GM18867 (cell line): ENCODE data around the gene TBCE.

Source experiments
- ATAC-seq: cut with Tn5 transposase; IDR thresholded peaks from one replicate; pipeline ENCODE4 v1.9.1; 2021; ENCODE audit warnings: mild to moderate bottlenecking, moderate library complexity; ENCODE audit not compliant: unreplicated experiment

TBCE gene, protein sequence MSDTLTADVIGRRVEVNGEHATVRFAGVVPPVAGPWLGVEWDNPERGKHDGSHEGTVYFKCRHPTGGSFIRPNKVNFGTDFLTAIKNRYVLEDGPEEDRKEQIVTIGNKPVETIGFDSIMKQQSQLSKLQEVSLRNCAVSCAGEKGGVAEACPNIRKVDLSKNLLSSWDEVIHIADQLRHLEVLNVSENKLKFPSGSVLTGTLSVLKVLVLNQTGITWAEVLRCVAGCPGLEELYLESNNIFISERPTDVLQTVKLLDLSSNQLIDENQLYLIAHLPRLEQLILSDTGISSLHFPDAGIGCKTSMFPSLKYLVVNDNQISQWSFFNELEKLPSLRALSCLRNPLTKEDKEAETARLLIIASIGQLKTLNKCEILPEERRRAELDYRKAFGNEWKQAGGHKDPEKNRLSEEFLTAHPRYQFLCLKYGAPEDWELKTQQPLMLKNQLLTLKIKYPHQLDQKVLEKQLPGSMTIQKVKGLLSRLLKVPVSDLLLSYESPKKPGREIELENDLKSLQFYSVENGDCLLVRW

DNA sequence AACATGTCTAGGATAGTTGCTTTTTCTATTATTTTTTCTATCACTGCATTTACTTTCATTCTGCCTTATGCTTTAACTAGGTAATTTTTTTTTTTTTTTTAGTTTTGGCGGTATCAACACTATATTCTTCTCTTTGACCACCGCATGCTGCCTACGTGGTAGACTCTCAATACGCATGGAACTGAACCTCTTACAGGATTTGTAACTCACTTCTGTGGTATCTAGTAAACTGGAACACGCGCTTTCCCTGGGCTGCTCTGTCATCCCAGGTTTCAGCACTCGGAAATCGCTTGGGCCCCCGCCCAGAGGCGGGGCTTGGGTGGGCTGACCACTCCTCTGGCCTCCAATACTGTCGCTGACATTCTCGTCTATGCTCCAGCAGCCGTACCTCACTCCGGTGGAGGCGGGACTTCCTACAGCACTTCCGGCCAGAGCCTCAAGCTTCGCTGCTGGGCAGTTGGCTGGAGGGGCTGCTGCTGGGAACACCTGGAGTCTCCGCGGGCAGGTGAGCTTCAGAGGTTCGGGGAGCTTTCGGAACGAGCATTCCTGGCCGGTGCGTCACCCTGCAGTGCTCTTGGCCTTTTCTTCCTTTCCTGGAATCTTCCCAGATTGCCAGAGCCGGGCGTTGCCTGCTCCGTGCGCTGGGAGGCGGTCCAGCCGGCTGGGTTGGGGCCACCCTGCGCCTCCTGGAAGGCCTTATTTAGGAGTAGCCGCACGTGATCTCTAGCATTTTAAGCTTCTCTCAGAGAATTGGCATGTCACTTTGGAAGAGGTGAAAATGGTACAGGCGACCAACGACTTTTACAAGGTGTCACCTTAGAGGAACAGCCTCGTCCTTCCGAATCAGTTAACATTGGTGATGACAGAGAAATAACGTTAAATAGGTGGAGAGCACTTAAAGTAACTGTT, at the start of gene TBCE:
Gene TBCE (plus strand): TSS at position 428 of the 909 bp plus-strand sequence. CDS start 12,623 bp downstream, outside the sequence.
- peak; percentile 100 for ATAC-seq

DNA sequence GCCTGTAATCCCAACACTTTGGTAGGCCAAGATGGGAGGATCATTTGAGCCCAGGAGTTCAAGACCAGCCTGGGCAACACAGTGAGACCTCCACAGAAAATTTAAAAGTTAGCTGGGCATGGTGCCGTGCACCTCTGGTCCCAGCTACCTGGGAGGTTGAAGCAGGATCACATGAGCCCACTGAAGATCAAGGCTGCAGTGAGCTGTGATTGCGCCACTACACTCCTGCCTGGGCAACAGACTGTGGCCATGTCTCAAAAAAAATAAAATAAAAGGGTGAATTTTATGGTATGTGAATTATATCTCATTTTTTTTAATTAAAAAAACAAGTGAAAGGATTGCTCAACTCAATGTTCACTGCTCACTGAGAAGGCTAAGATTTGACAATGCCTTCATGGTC, 48.0 kb upstream of the TBCE start:
- ATAC-seq, result no peak

DNA sequence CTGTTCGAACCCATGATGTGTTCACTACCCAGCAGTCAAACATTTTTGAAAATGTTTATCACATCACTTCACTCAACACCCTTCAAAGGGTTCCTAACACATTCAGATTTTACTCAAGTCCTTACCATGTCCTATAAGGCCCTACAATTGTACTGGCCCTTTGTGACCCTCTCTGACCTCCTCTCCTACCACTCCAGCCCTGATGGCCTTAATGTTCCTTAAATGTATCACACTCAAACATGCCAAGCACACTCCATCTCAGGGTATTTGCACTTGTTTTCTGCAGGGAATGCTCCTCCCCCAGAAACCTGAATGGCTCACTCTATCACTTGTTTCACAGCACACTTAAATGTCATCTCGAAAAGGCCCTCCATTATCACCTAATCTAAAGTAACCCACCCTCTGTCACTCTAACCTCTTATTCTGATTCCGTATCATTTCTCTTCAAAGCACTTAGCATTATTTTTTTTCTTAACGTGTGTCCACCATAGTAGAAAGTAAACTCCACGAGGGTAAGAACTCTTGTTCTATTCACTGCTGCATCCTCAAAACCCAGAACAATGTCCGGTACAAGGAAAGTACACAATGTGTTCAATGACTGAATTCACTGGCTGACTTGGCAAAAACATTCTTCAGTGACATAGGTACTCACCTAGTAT, 46.6 kb upstream of the TBCE start:
- ATAC-seq, result no peak

DNA sequence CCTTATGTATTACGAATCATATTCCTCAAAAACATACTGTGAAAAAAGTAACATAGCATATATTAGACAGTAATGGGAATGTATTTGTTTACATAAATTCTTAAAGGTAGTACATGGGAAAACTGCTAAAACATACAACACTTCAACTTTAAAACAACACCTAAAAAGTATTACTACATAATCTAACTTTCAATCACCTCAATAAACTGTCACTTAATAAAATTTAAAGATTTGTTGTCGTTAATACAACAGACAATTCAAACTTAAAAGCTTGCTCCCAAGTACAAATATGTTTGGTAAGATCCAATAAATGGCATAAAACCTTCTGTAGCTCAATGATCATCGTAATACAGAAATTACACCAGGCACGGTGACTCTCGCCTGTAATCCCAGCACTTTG, 42.9 kb upstream of the TBCE start:
- no peak for ATAC-seq

DNA sequence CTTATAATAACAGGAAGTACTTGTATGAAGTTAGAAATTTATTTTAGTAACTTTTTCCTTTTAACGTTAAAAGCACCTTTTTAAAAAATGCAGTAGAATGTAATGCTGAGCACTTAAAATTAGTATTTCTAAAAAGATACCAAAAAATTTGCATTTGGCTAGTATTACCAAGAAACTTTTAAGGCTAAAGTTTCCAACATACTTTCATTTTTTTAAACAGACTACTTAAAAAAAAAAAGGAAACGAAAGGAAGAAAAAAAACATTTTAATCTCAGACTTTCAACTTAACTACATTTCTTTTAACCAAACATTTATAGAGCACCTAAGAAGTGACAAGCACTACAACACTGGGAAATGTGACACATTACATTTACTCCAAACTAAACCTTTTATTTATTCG, 42.1 kb upstream of the TBCE start:
- no peak for ATAC-seq

DNA sequence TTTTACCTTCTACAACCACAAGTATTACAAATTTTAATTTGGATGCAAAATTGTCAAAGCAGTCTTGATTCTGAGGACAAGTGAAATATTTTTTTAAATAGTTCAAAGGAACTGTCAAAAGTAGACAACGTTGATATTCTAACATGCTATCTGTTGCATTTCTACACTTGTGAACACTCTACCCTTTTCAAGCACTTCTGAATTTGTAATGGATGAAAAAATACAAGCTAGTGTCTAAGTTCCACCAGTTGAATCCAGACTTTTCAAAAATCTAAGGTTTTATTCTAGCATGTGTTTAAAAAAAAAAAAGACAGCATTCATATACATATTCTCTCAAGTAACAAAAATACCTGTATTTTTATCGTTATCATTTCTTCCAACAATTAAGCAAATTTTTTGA, 41.4 kb upstream of the TBCE start:
- ATAC-seq, result no peak

DNA sequence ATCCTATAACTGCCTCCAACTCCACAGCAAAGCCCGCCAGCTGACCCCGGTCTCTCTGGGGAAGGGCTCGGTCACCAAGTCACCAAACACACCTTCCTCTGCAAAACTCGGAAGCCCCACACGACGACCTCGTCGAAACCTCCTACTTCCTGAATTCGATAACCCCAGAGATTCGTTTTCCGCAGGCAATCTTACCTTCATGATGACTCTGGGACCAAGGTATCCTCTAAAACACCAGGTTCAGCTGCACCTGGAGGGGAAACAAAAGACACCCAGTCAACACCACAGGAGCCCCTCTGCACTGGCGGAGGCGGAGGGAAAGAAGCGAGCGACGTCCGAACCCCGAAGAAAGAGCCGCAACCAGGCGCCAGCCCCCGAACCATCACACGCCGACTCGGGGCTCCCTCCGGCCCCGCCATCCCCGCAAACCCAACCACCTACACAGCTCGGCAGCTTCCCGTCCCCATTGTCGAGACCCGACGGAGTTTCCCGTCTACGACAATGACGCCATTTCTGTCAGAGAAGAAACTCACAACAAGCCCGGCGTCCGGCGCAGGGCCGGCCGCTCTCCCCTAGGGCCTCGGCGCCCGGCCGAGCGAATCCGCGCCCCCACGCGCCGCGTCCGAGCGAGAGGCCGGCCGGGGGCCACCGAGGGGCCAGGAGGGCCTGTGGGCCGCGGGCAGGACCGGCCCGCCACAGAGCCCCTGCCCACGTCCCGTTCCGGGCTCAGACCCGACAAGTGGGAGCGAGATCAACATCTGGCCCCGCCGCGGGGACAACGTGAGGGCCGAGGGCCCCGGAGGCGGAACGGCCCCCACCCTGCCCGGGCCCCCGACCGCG, 40.3 kb upstream of the TBCE start:
- ATAC-seq, result peak; percentile 17

DNA sequence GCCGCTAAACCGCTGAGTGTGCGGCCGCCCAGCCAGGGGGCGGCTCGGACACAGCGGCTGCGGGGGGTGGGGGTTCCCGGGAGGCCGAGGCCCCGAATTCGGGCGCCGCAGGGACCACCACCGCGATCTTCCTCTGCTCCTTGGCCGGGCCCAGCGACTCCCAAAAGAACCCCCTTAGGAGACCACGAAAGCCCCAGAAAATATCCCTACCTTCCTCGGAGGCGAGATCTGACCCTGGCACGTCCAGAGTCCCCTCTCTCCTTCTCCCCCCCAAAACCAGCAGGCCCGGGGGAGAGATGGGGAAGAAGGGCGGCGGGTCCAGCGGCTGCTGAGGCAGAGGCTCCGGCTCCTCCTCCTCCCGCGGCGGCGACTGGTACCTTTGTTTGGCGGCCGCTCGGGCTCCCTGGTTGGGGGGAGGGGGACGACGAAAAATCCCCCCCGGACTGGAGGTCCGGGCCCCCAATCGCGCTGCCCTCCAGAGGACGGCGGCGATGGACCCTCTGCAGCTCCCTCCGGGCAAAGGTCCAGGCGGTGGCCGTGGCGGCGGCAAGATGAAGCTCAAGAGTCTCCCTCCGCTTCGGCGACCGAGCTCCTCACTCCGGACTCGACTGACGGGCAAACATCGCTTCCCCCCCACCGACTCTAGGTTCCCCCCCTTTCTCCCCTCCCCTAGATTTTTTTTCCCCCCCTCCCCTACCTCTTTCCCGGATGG, 39.5 kb upstream of the TBCE start, which contains the start of gene ARID4B:
Gene ARID4B (minus strand): TSS at position 621 of the 712 bp plus-strand sequence. CDS start 1,260 bp downstream, outside the sequence.
- ATAC-seq, result peak; percentile 11

DNA sequence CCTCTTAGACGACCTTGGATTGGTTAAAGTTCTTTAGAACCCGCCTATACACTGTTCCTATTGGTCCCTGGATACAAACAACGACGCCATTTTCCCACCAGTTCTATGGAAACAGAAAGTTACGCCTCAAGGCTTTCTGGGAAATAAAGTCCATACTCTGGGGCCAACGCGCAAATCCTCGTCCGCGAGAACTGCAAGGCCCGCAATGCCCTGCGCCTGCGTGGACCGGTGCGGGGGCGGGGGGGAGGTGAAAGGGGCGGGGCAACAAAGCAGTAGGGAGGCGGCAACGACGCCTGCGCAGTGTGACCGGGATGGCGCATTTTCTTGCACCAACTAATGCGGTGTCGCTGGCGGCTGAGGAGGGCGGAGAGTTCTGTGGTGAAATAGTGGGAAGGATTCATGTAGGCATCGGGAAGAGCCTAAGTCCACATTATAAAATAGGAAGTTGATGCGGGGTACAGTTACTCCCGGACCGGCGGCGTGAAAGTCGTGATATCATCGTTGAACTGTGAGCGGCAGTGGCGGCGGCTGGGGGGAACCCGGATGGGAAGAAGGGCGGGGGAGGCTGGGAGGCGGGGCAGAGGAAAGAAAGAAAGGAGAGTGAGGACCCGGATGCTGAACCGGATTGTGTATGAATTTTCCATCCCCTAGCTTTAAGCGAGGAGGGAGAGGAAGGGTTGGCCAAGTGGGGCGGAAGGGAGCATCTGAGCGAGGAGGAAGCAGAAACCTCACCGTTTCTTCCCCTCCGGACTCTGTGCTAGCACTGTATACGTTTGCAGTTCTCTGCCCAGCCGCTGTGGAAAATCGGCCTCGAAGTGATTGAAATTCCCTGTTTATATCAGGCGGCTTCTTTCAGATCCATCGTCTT, 38.7 kb upstream of the TBCE start, which contains the start of gene GGPS1:
Gene GGPS1 (plus strand): TSS at position 300 of the 868 bp plus-strand sequence. CDS start 6,695 bp downstream, outside the sequence.
- ATAC-seq, result peak; percentile 66

DNA sequence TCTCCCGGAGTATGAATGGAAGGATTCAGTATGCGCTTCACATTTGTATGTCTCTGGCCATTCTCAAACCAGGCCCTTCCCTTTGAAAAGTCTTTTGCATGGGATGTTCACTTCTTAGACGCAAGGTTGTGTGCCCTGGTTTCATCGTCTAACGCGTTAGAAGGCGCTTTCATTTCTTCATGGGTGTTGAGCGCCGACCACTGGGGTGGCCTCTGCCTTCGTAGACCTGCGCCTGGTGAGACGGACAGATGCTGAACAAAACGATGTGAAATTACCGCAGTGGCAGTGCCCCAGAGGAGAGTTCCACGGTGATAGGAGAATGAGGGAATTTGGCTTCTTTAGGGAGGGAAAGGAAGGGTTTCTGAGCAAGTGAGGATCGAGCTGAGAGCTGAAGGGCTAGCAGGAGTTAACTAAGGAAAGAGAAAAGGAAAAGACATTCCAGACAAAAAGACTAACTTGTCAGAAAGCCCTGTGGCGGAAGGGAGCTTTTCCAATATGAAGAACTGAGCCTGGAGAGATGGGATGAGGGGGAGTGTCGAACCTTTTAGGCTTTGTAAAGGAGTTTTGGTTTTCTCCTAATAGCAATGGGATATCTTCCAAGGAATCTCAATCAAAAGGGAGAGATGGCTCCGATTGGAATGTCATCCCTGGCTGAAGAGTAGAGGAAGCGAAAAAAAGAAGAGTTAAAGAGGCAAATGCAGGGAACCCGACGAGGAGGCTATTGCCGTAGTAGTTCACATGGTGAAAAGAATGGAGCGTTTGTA, 37.9 kb upstream of the TBCE start:
- peak; percentile 22 for ATAC-seq

DNA sequence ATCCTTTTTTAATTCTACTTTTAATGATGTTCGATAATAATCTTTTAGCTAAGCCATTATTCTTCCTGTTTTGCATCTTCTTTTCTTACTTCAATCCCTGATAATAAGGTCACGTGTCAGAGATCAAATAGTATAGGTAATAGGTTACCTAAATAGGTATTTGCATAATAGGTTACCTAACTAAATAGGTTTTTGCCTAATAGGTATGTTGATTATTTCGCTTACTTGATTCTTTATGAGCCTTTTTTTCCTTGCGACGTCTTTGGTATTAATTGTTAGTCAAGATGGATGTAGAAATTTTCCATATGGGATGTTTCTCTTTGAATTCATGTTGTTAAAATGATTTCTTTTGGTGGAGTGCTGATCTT, 36.3 kb upstream of the TBCE start:
- no peak for ATAC-seq

DNA sequence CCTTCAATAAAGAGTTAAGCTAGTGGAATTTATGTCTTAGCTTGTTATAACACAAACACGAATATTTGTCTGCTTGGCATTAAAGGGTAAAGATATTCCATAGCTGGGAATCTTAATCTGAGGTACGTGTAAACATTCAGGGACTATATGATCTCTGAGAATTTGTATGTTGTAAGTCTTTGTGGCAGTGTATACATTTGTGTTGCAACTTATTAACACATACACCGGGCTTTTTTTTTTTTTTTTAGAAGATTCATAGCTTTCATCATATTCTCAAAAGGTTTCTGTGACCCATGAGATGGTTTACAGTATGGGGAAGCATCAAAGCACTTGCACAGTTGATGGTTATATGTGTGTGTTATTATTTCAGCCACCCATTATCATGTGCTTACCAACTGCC, 35.8 kb upstream of the TBCE start:
- no peak for ATAC-seq

DNA sequence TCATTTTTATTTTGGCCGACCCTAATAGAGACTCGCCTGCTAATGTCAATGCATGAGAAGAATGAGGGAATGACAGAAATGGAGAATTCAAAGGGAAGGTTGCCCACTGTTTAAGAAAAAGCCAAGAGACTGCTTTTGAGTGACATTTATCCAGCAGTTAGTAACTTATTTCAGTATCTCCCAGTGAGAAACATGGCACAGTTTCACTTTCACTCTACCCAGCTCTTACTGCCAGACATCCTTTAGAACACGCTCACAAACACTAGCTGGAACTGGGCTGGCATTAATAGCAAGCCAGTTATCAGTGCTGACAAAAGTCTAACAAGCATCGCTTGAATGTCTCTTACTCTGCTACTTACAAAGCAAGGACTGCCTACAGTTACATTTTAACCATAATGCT, 30.3 kb upstream of the TBCE start:
- ATAC-seq, result no peak

DNA sequence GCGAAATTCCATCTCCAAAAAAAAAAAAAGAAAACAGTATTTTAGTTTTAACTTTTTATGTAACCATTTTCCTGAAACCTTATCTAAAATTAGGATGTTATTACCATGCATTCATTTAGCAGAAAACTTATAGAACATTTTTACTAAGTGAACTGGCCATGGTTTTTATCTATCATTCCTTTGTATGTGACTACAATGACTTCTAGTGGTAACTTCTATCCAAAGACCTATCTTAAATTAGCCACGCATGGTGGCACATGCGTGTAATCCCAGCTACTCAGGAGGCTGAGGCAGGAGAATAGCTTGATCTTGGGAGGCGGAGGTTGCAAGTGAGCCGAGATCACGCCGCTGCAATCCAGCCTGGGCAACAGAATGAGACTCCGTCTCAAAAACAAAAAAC, 27.5 kb upstream of the TBCE start:
- no peak for ATAC-seq

DNA sequence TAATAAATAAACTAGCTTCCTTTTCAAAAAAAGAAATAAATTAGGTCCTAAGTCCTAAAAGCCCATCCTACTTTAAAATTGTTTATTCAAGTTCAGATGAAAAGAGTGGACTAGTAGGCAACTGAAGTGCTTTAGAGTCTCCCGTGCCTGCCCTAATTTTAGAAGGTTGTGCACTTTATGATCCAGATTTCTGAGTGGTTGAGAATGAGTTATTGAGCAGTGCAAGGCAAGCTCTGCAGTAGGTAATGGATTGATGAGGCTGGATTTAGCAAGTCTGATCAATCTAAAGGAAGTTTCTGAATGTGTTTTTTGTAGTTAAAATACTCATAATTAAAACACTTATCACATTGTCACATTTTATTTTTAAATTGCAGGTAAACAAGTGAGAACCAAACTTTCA, 25.9 kb upstream of the TBCE start:
- ATAC-seq, result no peak

DNA sequence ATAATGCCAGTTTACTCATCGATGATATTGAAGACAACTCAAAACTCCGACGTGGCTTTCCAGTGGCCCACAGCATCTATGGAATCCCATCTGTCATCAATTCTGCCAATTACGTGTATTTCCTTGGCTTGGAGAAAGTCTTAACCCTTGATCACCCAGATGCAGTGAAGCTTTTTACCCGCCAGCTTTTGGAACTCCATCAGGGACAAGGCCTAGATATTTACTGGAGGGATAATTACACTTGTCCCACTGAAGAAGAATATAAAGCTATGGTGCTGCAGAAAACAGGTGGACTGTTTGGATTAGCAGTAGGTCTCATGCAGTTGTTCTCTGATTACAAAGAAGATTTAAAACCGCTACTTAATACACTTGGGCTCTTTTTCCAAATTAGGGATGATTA, 25.2 kb upstream of the TBCE start:
- no peak for ATAC-seq

DNA sequence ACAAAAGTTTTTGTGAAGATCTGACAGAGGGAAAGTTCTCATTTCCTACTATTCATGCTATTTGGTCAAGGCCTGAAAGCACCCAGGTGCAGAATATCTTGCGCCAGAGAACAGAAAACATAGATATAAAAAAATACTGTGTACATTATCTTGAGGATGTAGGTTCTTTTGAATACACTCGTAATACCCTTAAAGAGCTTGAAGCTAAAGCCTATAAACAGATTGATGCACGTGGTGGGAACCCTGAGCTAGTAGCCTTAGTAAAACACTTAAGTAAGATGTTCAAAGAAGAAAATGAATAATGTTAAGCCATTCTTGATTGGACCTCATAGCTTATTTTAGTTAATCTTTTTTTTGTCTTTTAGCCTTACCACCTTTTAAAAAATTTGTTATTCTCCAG, 24.8 kb upstream of the TBCE start:
- ATAC-seq, result no peak

DNA sequence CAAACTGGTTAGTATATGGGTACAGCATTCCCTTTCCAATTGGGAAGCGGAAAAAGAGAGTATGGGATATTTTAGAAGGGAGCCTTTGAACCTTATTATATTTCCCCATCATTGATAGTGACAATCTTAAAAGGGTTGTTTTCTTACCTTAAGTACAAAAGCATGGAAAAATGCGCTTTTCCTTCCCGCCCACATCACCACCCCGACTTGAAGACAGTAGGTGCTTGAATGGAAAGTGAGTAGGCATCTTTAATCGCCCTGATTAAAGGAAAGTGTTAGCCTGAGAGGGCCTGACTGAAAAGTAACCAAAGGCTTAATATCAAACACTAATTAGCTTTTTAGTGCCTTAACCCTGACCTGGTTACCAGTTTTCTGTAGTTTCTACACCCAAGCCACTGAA, 23.5 kb upstream of the TBCE start:
- ATAC-seq, result no peak
